ENCODE measurements around the gene EPS8L2.

Gene EPS8L2

GRCh38 chr11:704781-705645, 1.0 kb upstream of the EPS8L2 start:
- DNase-seq (ENCODE audit: low spot score): peak; percentile 48

GRCh38 chr11:706439-706956, 467 bp downstream of the EPS8L2 start:
- peak; percentile 64 for DNase-seq (ENCODE audit: low spot score)

GRCh38 chr11:706957-707816, 1.2 kb downstream of the EPS8L2 start:
- peak; percentile 51 for DNase-seq (ENCODE audit: low spot score)

- peak; percentile 57 for DNase-seq (ENCODE audit: low spot score)
Observed at GRCh38 chr11:707817-708420, 1.9 kb downstream of the EPS8L2 start.

GRCh38 chr11:708511-708910, 2.5 kb downstream of the EPS8L2 start:
- peak; percentile 43 for DNase-seq (ENCODE audit: low spot score)

- peak; percentile 46 for DNase-seq (ENCODE audit: low spot score)
Observed at GRCh38 chr11:709109-709997, 3.3 kb downstream of the EPS8L2 start.

GRCh38 chr11:714436-714835, 8.4 kb downstream of the EPS8L2 start:
- DNase-seq (ENCODE audit: low spot score): no peak

- DNase-seq (ENCODE audit: low spot score): no peak
Observed at GRCh38 chr11:719214-720016, 13.4 kb downstream of the EPS8L2 start.

GRCh38 chr11:720017-720641, 14.1 kb downstream of the EPS8L2 start:
- no peak for DNase-seq (ENCODE audit: low spot score)

GRCh38 chr11:720642-721246, 14.7 kb downstream of the EPS8L2 start:
- peak; percentile 93 for DNase-seq (ENCODE audit: low spot score)

GRCh38 chr11:721247-721740, 15.3 kb downstream of the EPS8L2 start:
- no peak for DNase-seq (ENCODE audit: low spot score)

- no peak for DNase-seq (ENCODE audit: low spot score)
Observed at GRCh38 chr11:721741-722345, 15.8 kb downstream of the EPS8L2 start.

GRCh38 chr11:722346-722811, 16.3 kb downstream of the EPS8L2 start:
- DNase-seq (ENCODE audit: low spot score): no peak

GRCh38 chr11:723120-723883, 17.3 kb downstream of the EPS8L2 start:
- DNase-seq (ENCODE audit: low spot score): no peak

GRCh38 chr11:724049-724777, 18.2 kb downstream of the EPS8L2 start:
- no peak for DNase-seq (ENCODE audit: low spot score)

- DNase-seq (ENCODE audit: low spot score): no peak
Observed at GRCh38 chr11:724778-725386, 18.9 kb downstream of the EPS8L2 start.
